K562 (cell line): ENCODE results near the gene BST1. TPM values are rescaled to one million over a fixed set of nuclear protein-coding genes. Genes with fewer than 3 reads are reported as not detected.

Source experiments
- BRCA1 ChIP-seq, 2 experiments: fragments of 450-650 bp in 1 of 2; sonication (generic) in 1 of 2; formaldehyde crosslinking in 1 of 2; IDR thresholded peaks; 2 replicates each; pipeline versions ENCODE4 v1.5.0 to v1.6.1; 2017 to 2020; ENCODE audit warnings: mild to moderate bottlenecking in 1 of 2, missing genetic modification reagents in 1 of 2
- EHMT2 ChIP-seq: fragments of 450-650 bp; IDR thresholded peaks from 2 replicates; pipeline ENCODE4 v1.6.1; 2018; ENCODE audit warnings: antibody characterized with exemption
- ESRRA ChIP-seq: fragments of 450-650 bp; IDR thresholded peaks from 2 replicates; pipeline ENCODE4 v1.6.1; 2014; ENCODE audit warnings: low read depth, mild to moderate bottlenecking, moderate library complexity, borderline replicate concordance
- ETV5 ChIP-seq: sonication (generic); formaldehyde crosslinking; IDR thresholded peaks from 2 replicates; pipeline ENCODE4 v1.4.0; 2020; ENCODE audit warnings: low read depth, mild to moderate bottlenecking, missing genetic modification reagents
- FOS ChIP-seq: IDR thresholded peaks from 3 replicates; pipeline ENCODE4 v1.6.1; 2011; ENCODE audit not compliant: insufficient read length; ENCODE audit errors: extremely low read depth
- HNRNPL ChIP-seq: fragments of 200-400 bp; formaldehyde crosslinking; IDR thresholded peaks from 2 replicates; pipeline ENCODE4 v1.6.1; 2017; ENCODE audit warnings: low read depth, mild to moderate bottlenecking, low read length
- ILF3 ChIP-seq: fragments of 450-650 bp; IDR thresholded peaks from 2 replicates; pipeline ENCODE4 v1.6.1; 2018; ENCODE audit warnings: antibody characterized with exemption, mild to moderate bottlenecking, moderate library complexity, borderline replicate concordance
- MEF2A ChIP-seq: IDR thresholded peaks from 2 replicates; pipeline ENCODE4 v1.6.1; 2011; ENCODE audit warnings: low read depth, mild to moderate bottlenecking, low read length, moderate library complexity; ENCODE audit not compliant: control insufficient read depth
- PHF8 ChIP-seq: fragments of 200-600 bp; sonication (generic); IDR thresholded peaks from 2 replicates; pipeline ENCODE4 v1.6.1; 2012; ENCODE audit warnings: mixed run types, mild to moderate bottlenecking, inconsistent platforms, low read length, moderate library complexity, borderline replicate concordance
- PTRF ChIP-seq: fragments of 450-650 bp; IDR thresholded peaks from 2 replicates; pipeline ENCODE4 v1.6.1; 2016; ENCODE audit warnings: mild to moderate bottlenecking, missing genetic modification characterization, missing compliant biosample characterization
- TCFL5 ChIP-seq: fragments of 250-450 bp; sonication (Bioruptor Pico); conservative IDR thresholded peaks from 2 replicates; pipeline ENCODE4 v1.6.1; 2021; ENCODE audit warnings: mild to moderate bottlenecking, moderate library complexity, matching md5 sums
- TFAM ChIP-seq: fragments of 250-450 bp; sonication (Bioruptor Pico); conservative IDR thresholded peaks from 2 replicates; pipeline ENCODE4 v1.5.0; 2021; ENCODE audit warnings: mild to moderate bottlenecking, moderate library complexity
- ZFPM2 ChIP-seq: fragments of 250-450 bp; sonication (Bioruptor Pico); IDR thresholded peaks from 2 replicates; pipeline ENCODE4 v1.5.1; 2022; ENCODE audit warnings: mild to moderate bottlenecking
- ZNF561 ChIP-seq: fragments of 450-650 bp; formaldehyde crosslinking; conservative IDR thresholded peaks from 2 replicates; pipeline ENCODE4 v1.4.0; 2020; ENCODE audit warnings: mild to moderate bottlenecking, moderate library complexity
- polyA plus RNA-seq, 8 experiments: library from polyadenylated mRNA; depleted of rRNA in 4 of 8; stranded (reverse) in 5 of 8; unstranded in 3 of 8; fragments of >200 nt; fragmentation: Nextera tagmentation in 2 of 8; fragmentation: Illumina TruSeq in 1 of 8; extraction: Ambion mirVana in 2 of 8; extraction: Trizol in 1 of 8; gene quantifications; 2 replicates each; pipeline versions ENCODE4 v1.2.1 to v1.2.3, GENCODE V29; 2011 to 2014; ENCODE audit warnings: inconsistent platforms in 1 of 8, missing spikeins in 1 of 8
- total RNA-seq, 7 experiments: library from RNA; depleted of rRNA in 6 of 7; stranded (reverse); fragments of >200 nt in 6 of 7; fragmentation: Illumina TruSeq in 2 of 7; extraction: Trizol in 2 of 7; gene quantifications; 2 replicates each; pipeline versions ENCODE4 v1.2.1 to v1.2.3, GENCODE V29; 2011 to 2021; ENCODE audit warnings: low replicate concordance in 1 of 7
- TF ChIP-seq, protein P1 (sequence below), 2 experiments: fragments of 450-650 bp; formaldehyde crosslinking in 1 of 2; IDR thresholded peaks; 2 replicates each; pipeline versions ENCODE4 v1.4.0 to v1.6.1; 2014 to 2020; ENCODE audit warnings: mild to moderate bottlenecking in 2 of 2, borderline replicate concordance in 1 of 2, low read depth in 1 of 2
- TF ChIP-seq, protein P2 (sequence below): sonication (generic); formaldehyde crosslinking; IDR thresholded peaks from 2 replicates; pipeline ENCODE4 v1.8.1; 2022; ENCODE audit warnings: missing genetic modification reagents
- TF ChIP-seq, protein P3 (sequence below): fragments of 450-650 bp; IDR thresholded peaks from 2 replicates; pipeline ENCODE4 v1.6.1; 2016

The BST1 gene
- total and polyA plus RNA-seq, 9 of the 15 experiments (the other 6 are each of a cell fraction or from before 2014, with no cell fraction given), result 0.04 to 0.38 (median 0.07) TPM; not detected in 6

DNA sequence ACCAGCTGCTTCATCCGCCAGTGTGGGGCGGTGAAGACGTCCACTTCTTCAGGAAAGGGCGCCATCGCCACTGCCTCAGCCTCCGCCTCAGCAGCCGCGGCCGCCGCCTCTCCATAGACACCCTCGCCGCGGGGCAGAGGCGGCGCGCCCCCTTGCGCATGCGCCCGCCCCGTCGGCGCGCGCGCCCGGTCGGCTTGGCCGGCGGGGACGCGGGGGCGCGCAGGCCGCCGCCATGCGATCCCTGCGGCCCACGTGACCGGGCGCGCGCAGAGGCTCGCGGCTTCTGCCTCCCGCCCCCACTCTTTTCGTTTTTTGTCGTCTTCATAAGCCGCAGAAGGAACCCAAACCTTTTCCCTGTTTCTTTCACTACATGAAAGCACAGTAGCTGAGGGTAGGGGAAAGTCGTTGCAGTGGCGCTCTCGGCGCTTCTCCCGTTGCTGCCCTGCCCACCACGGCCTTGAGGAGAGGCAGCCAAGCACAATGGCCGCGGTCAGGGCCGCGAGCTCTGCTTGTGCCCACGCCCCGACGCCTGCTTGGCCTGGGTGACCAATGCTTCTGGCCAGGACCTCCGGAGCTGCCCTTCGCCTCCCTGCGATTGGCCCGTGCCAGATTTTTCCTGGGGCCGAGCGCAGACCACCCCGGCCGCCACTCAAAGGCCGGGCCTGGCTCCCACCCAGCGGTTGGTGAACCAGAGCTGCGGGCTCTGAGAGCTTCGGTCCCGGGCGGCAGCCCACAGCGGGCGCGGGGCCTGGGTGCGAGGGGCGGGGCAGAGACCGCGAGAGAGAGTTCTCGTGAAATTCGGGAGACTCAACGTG is 47.4 kb upstream of the BST1 start, which contains the start of gene FBXL5 (continued):
- TF ChIP-seq, protein P1, sequence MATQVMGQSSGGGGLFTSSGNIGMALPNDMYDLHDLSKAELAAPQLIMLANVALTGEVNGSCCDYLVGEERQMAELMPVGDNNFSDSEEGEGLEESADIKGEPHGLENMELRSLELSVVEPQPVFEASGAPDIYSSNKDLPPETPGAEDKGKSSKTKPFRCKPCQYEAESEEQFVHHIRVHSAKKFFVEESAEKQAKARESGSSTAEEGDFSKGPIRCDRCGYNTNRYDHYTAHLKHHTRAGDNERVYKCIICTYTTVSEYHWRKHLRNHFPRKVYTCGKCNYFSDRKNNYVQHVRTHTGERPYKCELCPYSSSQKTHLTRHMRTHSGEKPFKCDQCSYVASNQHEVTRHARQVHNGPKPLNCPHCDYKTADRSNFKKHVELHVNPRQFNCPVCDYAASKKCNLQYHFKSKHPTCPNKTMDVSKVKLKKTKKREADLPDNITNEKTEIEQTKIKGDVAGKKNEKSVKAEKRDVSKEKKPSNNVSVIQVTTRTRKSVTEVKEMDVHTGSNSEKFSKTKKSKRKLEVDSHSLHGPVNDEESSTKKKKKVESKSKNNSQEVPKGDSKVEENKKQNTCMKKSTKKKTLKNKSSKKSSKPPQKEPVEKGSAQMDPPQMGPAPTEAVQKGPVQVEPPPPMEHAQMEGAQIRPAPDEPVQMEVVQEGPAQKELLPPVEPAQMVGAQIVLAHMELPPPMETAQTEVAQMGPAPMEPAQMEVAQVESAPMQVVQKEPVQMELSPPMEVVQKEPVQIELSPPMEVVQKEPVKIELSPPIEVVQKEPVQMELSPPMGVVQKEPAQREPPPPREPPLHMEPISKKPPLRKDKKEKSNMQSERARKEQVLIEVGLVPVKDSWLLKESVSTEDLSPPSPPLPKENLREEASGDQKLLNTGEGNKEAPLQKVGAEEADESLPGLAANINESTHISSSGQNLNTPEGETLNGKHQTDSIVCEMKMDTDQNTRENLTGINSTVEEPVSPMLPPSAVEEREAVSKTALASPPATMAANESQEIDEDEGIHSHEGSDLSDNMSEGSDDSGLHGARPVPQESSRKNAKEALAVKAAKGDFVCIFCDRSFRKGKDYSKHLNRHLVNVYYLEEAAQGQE (IDR thresholded peaks at IDR 0.05; ENCODE audit: borderline replicate concordance), result peak; percentile 34; the same call in 1 of the 2 replicates
- TF ChIP-seq, protein P1 (CRISPR knock-in tag; IDR thresholded peaks at IDR 0.05; ENCODE audit: low read depth), result peak; percentile 61; the same call in 1 of the 2 replicates
- TF ChIP-seq BRCA1 (IDR thresholded peaks at IDR 0.05), result no peak
- TF ChIP-seq BRCA1 (CRISPR knock-in tag; IDR thresholded peaks at IDR 0.05), result no peak
- TF ChIP-seq PHF8, result peak; percentile 44
- no peak for TF ChIP-seq HNRNPL
- no peak for TF ChIP-seq MEF2A
- no peak for TF ChIP-seq ZNF561 (CRISPR knock-in tag)
- TF ChIP-seq ILF3, result no peak
- TF ChIP-seq EHMT2, result no peak
- TF ChIP-seq ZFPM2 (CRISPR knock-in tag), result no peak
- TF ChIP-seq TCFL5 (CRISPR knock-in tag), result no peak
- TF ChIP-seq ETV5 (CRISPR knock-in tag), result no peak
- TF ChIP-seq FOS, result no peak
- TF ChIP-seq, protein P2, sequence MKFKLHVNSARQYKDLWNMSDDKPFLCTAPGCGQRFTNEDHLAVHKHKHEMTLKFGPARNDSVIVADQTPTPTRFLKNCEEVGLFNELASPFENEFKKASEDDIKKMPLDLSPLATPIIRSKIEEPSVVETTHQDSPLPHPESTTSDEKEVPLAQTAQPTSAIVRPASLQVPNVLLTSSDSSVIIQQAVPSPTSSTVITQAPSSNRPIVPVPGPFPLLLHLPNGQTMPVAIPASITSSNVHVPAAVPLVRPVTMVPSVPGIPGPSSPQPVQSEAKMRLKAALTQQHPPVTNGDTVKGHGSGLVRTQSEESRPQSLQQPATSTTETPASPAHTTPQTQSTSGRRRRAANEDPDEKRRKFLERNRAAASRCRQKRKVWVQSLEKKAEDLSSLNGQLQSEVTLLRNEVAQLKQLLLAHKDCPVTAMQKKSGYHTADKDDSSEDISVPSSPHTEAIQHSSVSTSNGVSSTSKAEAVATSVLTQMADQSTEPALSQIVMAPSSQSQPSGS (CRISPR knock-in tag), result no peak
- no peak for TF ChIP-seq ESRRA
- no peak for TF ChIP-seq TFAM (CRISPR knock-in tag)
- TF ChIP-seq PTRF (tag), result no peak
- TF ChIP-seq, protein P3, sequence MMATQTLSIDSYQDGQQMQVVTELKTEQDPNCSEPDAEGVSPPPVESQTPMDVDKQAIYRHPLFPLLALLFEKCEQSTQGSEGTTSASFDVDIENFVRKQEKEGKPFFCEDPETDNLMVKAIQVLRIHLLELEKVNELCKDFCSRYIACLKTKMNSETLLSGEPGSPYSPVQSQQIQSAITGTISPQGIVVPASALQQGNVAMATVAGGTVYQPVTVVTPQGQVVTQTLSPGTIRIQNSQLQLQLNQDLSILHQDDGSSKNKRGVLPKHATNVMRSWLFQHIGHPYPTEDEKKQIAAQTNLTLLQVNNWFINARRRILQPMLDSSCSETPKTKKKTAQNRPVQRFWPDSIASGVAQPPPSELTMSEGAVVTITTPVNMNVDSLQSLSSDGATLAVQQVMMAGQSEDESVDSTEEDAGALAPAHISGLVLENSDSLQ, result no peak; the same call in 1 of the 2 replicates
